Measurements from ENCODE around the gene TM2D3. TPM values are rescaled to one million over a fixed set of nuclear protein-coding genes. Genes with fewer than 3 reads are reported as not detected.

TM2D3 gene
- total and polyA plus RNA-seq, 2 of the 8 experiments (the other 6 are each of a cell fraction or from before 2014, with no cell fraction given) = 26.4 to 28.0 TPM

DNA sequence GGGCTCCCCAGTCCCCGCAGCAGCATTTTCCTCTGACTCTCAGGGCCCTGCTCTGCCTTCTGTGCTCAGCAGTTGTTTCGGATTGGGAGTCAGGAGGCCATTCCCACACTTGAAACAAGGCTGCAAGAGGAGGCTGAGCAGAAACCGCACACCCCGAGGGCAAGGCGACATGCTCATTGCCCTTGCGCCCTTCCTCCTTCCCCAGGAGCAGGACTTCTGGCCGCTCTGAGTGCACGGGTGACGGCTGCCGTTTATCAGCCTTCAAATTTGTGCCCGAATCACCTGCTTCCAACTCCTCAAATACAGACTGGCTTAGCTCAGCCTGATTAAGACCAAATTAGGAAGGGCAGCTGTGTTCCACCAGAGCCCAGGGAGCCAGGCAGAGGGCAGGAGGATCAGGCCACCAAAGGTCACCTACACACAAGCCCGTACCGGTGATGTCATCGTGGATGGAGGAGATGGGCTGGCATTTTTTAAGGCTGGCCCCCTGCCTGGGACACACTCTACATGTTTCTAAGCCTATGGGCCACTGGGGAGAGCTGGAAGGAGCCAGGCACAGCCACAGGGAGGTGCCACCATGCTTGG lies 38.1 kb downstream of the TM2D3 start:
- Histone ChIP-seq H3K4ac (replicated peaks; ENCODE audit: insufficient read length, low read depth, low read length) (no peak overlapping the region), H3K23ac (ENCODE audit: insufficient read length) (no peak overlapping the region), H2AFZ (ENCODE audit: low read length) (no peak overlapping the region), H2BK5ac (ENCODE audit: low read depth, low read length) (no peak overlapping the region), H3K36me3 (ENCODE audit: control insufficient read depth in 2 of 4, insufficient read depth in 4 of 4, low read length in 3 of 4) (no peaks in the 10 kb centered on the region), H4K8ac (ENCODE audit: extremely low read depth, insufficient read depth, low read length) (no peak overlapping the region), H3K27me3 (replicated peaks in 1 of 4; ENCODE audit: control insufficient read depth in 3 of 4, extremely low read depth in 1 of 4, insufficient read depth in 3 of 4, low read length in 3 of 4) (peaks cover 0 to 2% (median 0%) of the 10 kb centered on the region in 4 experiments; a peak in 3 of 7 replicates), H4K91ac (replicated peaks; ENCODE audit: insufficient read length, low read length) (no peak overlapping the region), H3K4me1 (replicated peaks in 1 of 4; ENCODE audit: control insufficient read depth in 3 of 4, insufficient read depth in 4 of 4, low read length in 3 of 4) (peaks cover 5 to 16% (median 11%) of the 10 kb centered on the region in 4 experiments), H3K79me1 (ENCODE audit: low read depth, low read length) (no peaks in the 10 kb centered on the region), H3K4me2 (ENCODE audit: insufficient read depth in 1 of 2, low read depth in 2 of 2, low read length in 2 of 2) (no peak overlapping the region), H3K14ac (ENCODE audit: insufficient read length) (no peak overlapping the region), H3K18ac (ENCODE audit: extremely low read depth, low read length) (no peak overlapping the region), H4K20me1 (replicated peaks in 1 of 2; ENCODE audit: control insufficient read depth in 1 of 2, insufficient read depth in 2 of 2, low read length in 2 of 2) (no peaks in the 10 kb centered on the region), H2BK15ac (ENCODE audit: low read length) (no peak overlapping the region), H2BK20ac (ENCODE audit: low read length) (no peak overlapping the region), H2AK5ac (ENCODE audit: low read depth, low read length) (no peak overlapping the region), H4K5ac (ENCODE audit: insufficient read length, low read depth, low read length) (no peak overlapping the region), H2BK12ac (ENCODE audit: low read depth, low read length) (no peak overlapping the region), H3K23me2 (ENCODE audit: low read depth, low read length) (no peaks in the 10 kb centered on the region), H3K79me2 (ENCODE audit: control insufficient read depth in 1 of 2, insufficient read depth in 2 of 2, low read length in 2 of 2) (no peaks in the 10 kb centered on the region), H3K9ac (replicated peaks in 1 of 4; ENCODE audit: extremely low read depth in 1 of 4, low read depth in 3 of 4, low read length in 3 of 4) (no peak overlapping the region), H2BK120ac (replicated peaks; ENCODE audit: low read depth, low read length) (no peak overlapping the region), H3K27ac (ENCODE audit: low read depth, low read length) (no peak overlapping the region), H3K4me3 (ENCODE audit: extremely low read depth in 1 of 4, insufficient read depth in 2 of 4, low read depth in 3 of 4, low read length in 4 of 4) (no peak overlapping the region), H3K9me3 (ENCODE audit: insufficient read depth in 2 of 2, low read depth in 1 of 2, low read length in 1 of 2) (no peaks in the 10 kb centered on the region), H3K56ac (replicated peaks; ENCODE audit: insufficient read length, low read depth, low read length) (no peak overlapping the region)
- no peak for TF ChIP-seq HDAC2 (IDR thresholded peaks at IDR 0.05; ENCODE audit: borderline replicate concordance in 1 of 2, low read depth in 2 of 2, low read length in 2 of 2)
- TF ChIP-seq EGR1 (IDR thresholded peaks at IDR 0.05; ENCODE audit: borderline replicate concordance, low read depth, low read length) = no peak
- TF ChIP-seq SP1 (IDR thresholded peaks at IDR 0.05; ENCODE audit: low read depth, low read length) = no peak
- TF ChIP-seq RFX5 (IDR thresholded peaks at IDR 0.05; ENCODE audit: borderline replicate concordance, low read depth, low read length) = no peak
- no peak for TF ChIP-seq BRCA1 (IDR thresholded peaks at IDR 0.05; ENCODE audit: low read depth, low read length)
- no peak for TF ChIP-seq BCL11A (IDR thresholded peaks at IDR 0.05; ENCODE audit: low read depth in 2 of 2, low read length in 2 of 2)
- TF ChIP-seq POU5F1 (IDR thresholded peaks at IDR 0.05; ENCODE audit: low read depth, low read length) = no peak
- TF ChIP-seq POLR2A (IDR thresholded peaks at IDR 0.05; ENCODE audit: control extremely low read depth in 1 of 2, low read depth in 2 of 2, low read length in 2 of 2) = no peak
- TF ChIP-seq YY1 (IDR thresholded peaks at IDR 0.05; ENCODE audit: low read depth, low read length) = no peak
- no peak for TF ChIP-seq ATF2 (IDR thresholded peaks at IDR 0.05; ENCODE audit: low read length)
- FAIRE-seq = no peak
- ChIA-PET POLR2A (ENCODE audit: partially characterized antibody) (no interaction called here), CTCF (ENCODE audit: partially characterized antibody) (interaction anchor here (1.0 to 6.5 kb wide), 7 partner anchors 8 to 1041 kb away, joined by 3 to 70 read pairs (median 3); no protein-coding TSS in a partner anchor)
- no peak for DNase-seq (ENCODE audit: low read depth in 1 of 2, low spot score in 2 of 2)
- 91% methylated on average over 14 of the region's 14 CpGs; no CpG with 5 or more reads in 1 of the 2 experiments for WGBS, 2 experiments (ENCODE audit: extremely low coverage in 1 of 2, insufficient coverage in 1 of 2, insufficient read length in 1 of 2, insufficient replicate concordance in 2 of 2, low coverage in 1 of 2, low lambda C conversion rate in 2 of 2, missing lambda C conversion rate in 1 of 2)
